Hepatocyte (in vitro differentiated cells): ENCODE data around the gene LRRC14B.

Experiments
- CTCF ChIP-seq: fragments of 200-600 bp; sonication (generic); IDR thresholded peaks from 2 replicates; pipeline ENCODE4 v1.5.1; 2016; ENCODE audit warnings: antibody characterized with exemption, mild to moderate bottlenecking; ENCODE audit not compliant: poor library complexity
- EZH2phosphoT487 ChIP-seq: fragments of 200-600 bp; sonication (generic); IDR thresholded peaks from one replicate; pipeline ENCODE4 v1.6.1; 2018; ENCODE audit warnings: antibody characterized with exemption, mild to moderate bottlenecking, low read depth, moderate library complexity; ENCODE audit not compliant: unreplicated experiment, severe bottlenecking

- TF ChIP-seq CTCF (no peak), EZH2phosphoT487 (no peak)
Measured at GRCh38 chr5:187042-187431, 4.3 kb upstream of the LRRC14B start.
